Vagina (tissue), 2 donors: ENCODE measurements around the gene NDOR1.

Experiments used
- POLR2A ChIP-seq, 2 donors: fragments of 450-650 bp; IDR thresholded peaks; one replicate each; pipeline ENCODE4 v1.6.1; 2017; ENCODE audit warnings: antibody characterized with exemption in 2 of 2, mild to moderate bottlenecking in 2 of 2, moderate library complexity in 2 of 2
- TF ChIP-seq, protein P1 (sequence below), 3 experiments: fragments of 450-650 bp in 2 of 3; fragments of 200-600 bp in 1 of 3; sonication (generic) in 1 of 3; IDR thresholded peaks; one replicate each; pipeline ENCODE4 v1.5.1; 2017 to 2019; ENCODE audit warnings: antibody characterized with exemption in 3 of 3, mild to moderate bottlenecking in 2 of 3, moderate library complexity in 2 of 3

DNA sequence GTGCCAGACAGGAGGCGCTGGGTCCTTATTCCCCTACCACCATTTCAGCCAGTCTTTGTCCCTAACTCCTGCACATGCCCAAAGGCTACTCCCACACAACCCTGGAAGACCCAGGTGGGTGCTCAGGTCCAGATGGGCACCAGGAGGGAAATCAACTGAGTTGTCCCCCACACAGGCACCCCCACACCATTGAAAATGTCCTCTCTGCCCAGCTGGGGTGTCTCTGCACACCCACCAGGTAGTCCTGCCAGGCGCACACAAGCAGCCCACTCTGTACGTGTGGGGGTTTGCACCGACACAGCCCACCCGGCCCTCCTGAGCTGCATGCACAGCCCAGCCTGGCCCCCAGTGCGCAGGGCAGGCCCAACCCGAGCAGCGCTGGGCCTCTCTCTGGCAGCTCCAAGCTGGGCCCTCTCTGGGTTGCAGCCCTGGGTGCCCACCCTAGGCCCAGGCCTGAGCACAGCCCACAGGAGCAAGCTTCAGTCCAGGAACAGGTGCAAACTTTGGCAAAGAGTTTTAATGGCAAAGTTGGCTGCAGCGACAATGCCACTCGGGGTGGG, 14.3 kb downstream of the NDOR1 start:
- TF ChIP-seq, protein P1, sequence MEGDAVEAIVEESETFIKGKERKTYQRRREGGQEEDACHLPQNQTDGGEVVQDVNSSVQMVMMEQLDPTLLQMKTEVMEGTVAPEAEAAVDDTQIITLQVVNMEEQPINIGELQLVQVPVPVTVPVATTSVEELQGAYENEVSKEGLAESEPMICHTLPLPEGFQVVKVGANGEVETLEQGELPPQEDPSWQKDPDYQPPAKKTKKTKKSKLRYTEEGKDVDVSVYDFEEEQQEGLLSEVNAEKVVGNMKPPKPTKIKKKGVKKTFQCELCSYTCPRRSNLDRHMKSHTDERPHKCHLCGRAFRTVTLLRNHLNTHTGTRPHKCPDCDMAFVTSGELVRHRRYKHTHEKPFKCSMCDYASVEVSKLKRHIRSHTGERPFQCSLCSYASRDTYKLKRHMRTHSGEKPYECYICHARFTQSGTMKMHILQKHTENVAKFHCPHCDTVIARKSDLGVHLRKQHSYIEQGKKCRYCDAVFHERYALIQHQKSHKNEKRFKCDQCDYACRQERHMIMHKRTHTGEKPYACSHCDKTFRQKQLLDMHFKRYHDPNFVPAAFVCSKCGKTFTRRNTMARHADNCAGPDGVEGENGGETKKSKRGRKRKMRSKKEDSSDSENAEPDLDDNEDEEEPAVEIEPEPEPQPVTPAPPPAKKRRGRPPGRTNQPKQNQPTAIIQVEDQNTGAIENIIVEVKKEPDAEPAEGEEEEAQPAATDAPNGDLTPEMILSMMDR (IDR thresholded peaks at IDR 0.05): no peak
- TF ChIP-seq POLR2A (IDR thresholded peaks at IDR 0.05): no peak
